Measurements from ENCODE around the gene PSMG4. TPM values are rescaled to one million over a fixed set of nuclear protein-coding genes. Genes with fewer than 3 reads are reported as not detected.

The PSMG4 gene
- total RNA-seq, 1 donor from 2014 or later = 89.9 TPM

DNA sequence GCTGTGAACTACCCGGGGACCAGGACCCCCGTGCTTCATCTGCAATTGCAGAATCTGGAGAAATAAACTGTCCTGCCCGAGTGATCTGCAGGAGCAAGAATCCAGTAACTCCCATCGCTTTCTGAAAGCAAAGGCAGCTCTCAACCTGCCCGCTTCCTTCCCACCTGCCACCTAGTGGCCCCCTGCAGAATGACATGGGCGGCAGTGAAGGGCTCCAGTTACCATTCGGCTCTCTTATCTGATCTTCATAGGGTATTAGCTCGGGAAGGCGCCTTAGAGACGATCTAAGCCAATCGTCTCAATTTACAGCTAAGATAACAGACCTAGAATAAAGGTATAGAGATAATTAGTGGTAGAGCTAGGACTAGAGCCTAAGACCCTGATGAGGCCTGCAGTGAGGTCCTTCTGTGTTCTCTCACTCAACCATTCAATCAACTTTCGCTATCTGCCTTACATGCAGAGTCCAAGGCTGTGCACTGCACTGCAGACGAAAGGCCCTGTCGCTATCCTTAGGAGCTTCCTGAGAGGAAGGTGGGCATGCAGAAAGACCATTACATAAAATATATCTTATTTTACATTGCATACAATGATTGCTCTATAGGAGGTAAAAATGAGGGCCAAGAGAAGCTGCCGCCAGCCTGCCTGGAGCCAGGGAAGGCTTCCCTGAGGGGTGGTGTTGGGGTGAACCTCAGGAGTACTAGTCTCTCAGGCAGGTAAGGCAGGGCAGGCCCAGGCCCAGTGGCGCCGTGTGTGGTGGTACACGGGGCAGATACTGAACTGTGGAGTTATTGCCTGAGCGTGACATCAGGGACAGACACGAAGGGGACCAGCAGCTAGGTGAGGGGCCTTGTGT is 7.1 kb upstream of the PSMG4 start:
- peak; percentile 27 for DNase-seq (ENCODE audit: low read depth, low spot score)

DNA sequence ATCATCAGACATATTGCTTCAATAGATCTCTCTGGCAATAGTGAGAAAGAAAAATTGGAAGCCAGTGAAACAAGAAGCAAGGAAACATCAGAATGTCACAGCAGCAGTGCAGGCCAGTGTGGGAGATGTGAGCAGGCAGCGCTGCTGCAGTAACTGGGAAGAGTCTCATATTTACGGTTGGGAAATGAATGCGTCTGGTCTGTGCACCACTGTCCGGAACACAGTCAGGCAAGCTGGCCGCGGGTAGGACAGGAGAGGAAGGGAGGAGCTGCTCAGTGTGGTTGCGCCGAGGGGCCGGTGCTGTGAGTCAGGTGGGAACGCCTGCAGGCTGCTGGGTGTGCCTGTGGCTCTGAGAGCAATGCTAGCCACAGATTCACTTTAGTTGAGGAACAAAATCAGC is 6.4 kb upstream of the PSMG4 start:
- no peak for DNase-seq (ENCODE audit: low read depth, low spot score)

GRCh38 chr6:3252861-3253596 is 5.7 kb upstream of the PSMG4 start:
- DNase-seq (ENCODE audit: low read depth, low spot score) = no peak

DNA sequence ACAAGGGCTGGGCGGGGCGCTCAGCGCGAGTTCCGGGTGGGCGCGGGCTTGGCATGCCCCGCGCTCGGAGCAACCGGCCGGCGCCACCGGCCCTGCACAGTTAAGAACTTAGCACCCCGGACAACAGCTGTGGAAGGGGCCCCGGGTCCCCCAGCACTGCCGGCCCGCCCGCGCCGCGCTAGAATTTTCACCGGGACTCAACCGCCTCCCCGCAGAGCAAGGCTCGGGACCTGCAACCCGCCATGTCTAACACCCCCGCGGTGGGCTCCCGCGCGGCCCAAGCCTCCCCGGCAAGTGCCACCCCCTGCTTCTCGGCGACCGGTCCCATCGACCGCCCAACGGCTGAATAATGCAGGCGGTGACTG is 5.2 kb upstream of the PSMG4 start:
- DNase-seq (ENCODE audit: low read depth, low spot score) = no peak

DNA sequence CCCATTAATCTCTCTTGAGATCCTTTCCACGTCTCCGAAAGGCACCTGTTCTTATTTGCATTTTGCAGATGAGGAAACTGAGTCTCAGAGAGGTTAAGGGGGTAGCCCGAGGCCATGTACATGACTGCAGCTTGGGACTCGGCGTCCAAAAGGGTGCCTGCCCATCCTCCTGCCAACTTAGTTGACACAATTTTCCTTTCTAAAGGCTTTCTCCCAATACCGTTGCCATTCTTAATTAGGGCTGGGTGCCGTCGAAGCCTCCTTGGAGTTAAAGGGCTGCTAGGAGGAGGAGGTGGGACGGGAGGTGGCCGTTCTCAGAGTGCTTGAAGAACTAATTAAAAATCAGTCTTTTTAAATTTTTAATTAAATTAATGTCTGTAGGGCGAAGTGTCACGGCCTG is 546 bp upstream of the PSMG4 start:
- no peak for DNase-seq (ENCODE audit: low read depth, low spot score)

DNA sequence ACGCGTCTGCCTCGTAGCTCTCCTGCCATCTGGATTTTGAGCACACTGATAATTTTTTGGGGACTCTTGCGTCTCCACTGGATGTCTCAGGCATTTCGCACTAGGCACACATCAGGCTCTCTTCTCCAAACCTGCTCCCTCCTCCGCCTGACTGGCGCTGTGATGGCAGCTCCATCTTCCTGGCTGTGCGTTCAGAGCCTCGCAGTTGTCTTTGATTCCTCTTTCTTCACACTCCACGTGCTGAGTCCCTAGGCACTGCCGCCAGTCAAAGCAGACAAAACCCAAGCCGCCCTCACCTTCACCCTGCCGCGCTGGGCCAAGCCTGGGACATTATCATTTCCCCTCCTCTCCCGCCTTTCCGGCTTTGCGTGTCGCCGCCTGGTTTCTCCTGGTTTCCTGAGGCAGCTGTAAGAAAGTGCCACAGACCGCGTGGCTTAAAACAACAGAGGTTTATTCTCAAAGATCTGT is 778 bp downstream of the PSMG4 start:
- DNase-seq (ENCODE audit: low read depth, low spot score) = no peak

- DNase-seq (ENCODE audit: low read depth, low spot score) = no peak
Measured at GRCh38 chr6:3260296-3260695, 1.5 kb downstream of the PSMG4 start.

GRCh38 chr6:3260772-3261517 is 2.2 kb downstream of the PSMG4 start:
- no peak for DNase-seq (ENCODE audit: low read depth, low spot score)

GRCh38 chr6:3261518-3261820 is 2.7 kb downstream of the PSMG4 start:
- no peak for DNase-seq (ENCODE audit: low read depth, low spot score)

GRCh38 chr6:3261921-3262320 is 3.2 kb downstream of the PSMG4 start:
- DNase-seq (ENCODE audit: low read depth, low spot score) = no peak

GRCh38 chr6:3263096-3263495 is 4.3 kb downstream of the PSMG4 start:
- DNase-seq (ENCODE audit: low read depth, low spot score) = no peak

DNA sequence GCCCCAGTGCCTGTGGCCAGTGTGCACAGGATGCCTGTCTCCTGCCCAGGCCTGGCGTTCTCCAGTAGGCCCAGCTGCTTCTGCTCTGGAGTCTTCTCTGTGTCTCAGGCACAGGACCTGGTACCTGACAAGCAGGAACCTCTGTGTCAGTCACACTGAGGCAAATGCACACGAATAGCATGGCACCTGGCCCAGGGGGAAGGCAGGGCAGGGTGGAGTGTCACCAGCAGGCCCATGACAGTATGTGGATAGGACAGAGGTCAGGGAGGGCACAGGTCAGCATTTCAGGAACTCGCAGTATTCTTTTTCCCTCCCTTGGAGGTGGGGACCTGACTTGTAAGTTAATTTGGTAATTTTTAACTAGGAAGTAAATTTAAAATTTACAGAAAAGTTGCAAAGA is 5.6 kb downstream of the PSMG4 start:
- DNase-seq (ENCODE audit: low read depth, low spot score) = no peak

DNA sequence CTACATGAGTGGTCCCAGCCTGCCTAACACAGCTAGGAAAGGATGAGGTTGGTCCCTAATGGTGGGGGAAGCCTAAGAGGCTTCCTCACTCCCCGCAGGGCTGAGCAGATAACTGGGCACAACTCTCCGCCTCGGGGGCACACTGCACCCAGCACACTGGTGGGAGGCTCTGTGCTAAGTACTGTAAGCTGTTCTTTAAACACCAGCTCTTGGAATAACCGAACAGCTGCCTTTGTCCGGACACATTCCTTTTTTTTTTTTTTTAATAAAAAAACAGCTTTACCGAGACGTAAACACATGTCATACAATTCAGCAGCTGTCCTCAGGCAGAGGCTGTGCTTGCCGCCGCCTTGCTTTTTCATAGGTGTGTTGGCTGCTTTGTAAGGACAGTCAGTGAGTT is 6.9 kb downstream of the PSMG4 start:
- DNase-seq (ENCODE audit: low read depth, low spot score) = no peak

- no peak for DNase-seq (ENCODE audit: low read depth, low spot score)
Measured at GRCh38 chr6:3266170-3266569, 7.4 kb downstream of the PSMG4 start.

- DNase-seq (ENCODE audit: low read depth, low spot score) = no peak
Measured at GRCh38 chr6:3267162-3267561, 8.4 kb downstream of the PSMG4 start.

GRCh38 chr6:3268680-3269079 is 9.9 kb downstream of the PSMG4 start:
- no peak for DNase-seq (ENCODE audit: low read depth, low spot score)

- no peak for DNase-seq (ENCODE audit: low read depth, low spot score)
Measured at GRCh38 chr6:3269281-3269975, 10.7 kb downstream of the PSMG4 start.

DNA sequence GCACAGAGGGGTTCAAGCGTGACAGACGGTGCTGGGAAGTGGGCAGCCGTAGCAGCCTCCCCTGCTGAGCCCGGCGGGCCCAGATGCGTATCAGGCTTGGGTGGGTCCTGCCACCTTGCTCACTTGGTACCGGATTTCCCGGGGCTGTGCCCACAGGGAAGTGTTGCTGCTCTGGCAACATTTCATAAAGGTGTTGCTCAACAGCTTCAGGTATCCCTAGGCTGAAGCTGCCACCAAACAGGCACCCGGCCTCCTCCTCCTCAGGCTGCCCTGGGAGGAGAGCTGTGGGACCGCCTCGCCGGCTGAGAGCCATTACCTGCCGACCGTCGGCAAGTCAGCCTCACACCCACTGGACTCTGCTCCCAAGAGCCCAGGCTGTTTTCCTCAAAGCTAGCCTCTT is 11.5 kb downstream of the PSMG4 start:
- DNase-seq (ENCODE audit: low read depth, low spot score) = no peak

- no peak for DNase-seq (ENCODE audit: low read depth, low spot score)
Measured at GRCh38 chr6:3271756-3272155, 13.0 kb downstream of the PSMG4 start.

DNA sequence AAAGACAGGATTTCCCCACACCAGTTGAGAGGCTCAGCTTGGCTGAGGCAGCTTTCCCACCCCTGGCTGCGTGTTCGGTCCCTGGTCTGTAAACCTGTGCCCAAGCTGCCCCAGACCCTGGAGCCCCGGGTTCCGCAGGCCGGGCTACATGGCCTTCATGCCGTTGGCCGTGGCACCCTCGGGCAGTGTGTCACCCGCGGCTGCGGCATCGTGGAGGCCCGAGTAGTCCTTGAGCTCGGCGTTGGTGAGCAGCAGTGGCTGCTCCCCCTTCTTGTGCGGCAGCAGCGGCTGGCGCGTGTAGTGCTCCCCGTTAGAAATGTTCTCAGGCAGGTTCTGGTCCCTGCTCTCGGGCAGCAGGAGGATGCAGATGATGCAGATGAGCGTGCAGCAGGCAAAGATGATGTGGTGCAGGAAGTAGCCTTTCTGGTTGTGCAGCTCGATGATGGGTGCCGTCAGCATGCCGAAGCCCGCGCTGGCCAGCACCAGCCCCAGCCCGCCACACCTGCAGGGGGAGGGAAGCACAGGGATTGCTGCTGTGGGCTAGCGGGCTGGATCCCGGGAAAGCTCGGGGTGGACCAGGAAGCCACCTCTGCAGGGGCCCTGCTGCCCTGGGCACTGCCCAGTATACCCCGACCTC is 14.3 kb downstream of the PSMG4 start:
- DNase-seq (ENCODE audit: low read depth, low spot score) = no peak
